HCT116 (cell line): ENCODE data around the gene STON1. TPM values are rescaled to one million over a fixed set of nuclear protein-coding genes. Genes with fewer than 3 reads are reported as not detected.

Experiments used
- ATAC-seq: fragments of 200-7000 bp; cut with Tn5 transposase; 2 replicates; pipeline ENCODE4 v1.9.1; 2020; ENCODE audit warnings: mild to moderate bottlenecking, moderate library complexity
- BruUV-seq: library from RNA; stranded (reverse); fragments of 400-500 nt; replicated peaks from 2 replicates; lab custom pipeline; 2021; lab: Mats Ljungman, UMichigan
- CTCF ChIA-PET: fragments of 300-600 bp; sonication (Branson Sonifier 250); formaldehyde crosslinking; loops from one replicate; lab custom pipeline; 2021; ENCODE audit warnings: antibody characterized with exemption; lab: Charles Lee
- POLR2A ChIA-PET: fragments of 300-600, 350-600 bp; sonication (Branson Sonifier 250); formaldehyde crosslinking; loops from one replicate; lab custom pipeline; 2021; ENCODE audit warnings: antibody characterized with exemption; lab: Charles Lee
- RAD21 ChIA-PET, 2 experiments: fragments of 300-600 bp; sonication (Branson Sonifier 250); formaldehyde crosslinking; loops; one replicate each; lab custom pipeline; 2023; ENCODE audit warnings: low total read pairs in 2 of 2; ENCODE audit not compliant: uncharacterized antibody in 2 of 2, unreplicated experiment in 2 of 2, low non-redundant PET in 1 of 2; lab: Charles Lee
- DNase-seq: peaks from one replicate; pipeline ENCODE4 v3.0.0-alpha.2; 2010; ENCODE audit warnings: low read depth, low spot score
- H2AFZ ChIP-seq: fragments of 200-600 bp; shearing (Covaris generic), sonication (generic); 2 replicates; pipeline ENCODE4 v1.6.1; 2017; ENCODE audit warnings: low read depth, mixed run types, mixed read lengths, antibody characterized with exemption, low read length; ENCODE audit not compliant: poor library complexity, severe bottlenecking
- H3K27ac ChIP-seq: 2 replicates; pipeline ENCODE4 v1.5.1; 2012; ENCODE audit warnings: low read depth, low read length
- H3K27me3 ChIP-seq: fragments of 200-600 bp; sonication (generic); 2 replicates; pipeline ENCODE4 v1.6.1; 2016; ENCODE audit warnings: mixed run types, low read length, mixed read lengths; ENCODE audit not compliant: insufficient read depth
- H3K36me3 ChIP-seq, 2 experiments: fragments of 200-500 bp in 1 of 2; fragments of 200-600 bp in 1 of 2; sonication (Bioruptor generic) in 1 of 2; sonication (generic) in 1 of 2; 2 replicates each; pipeline versions ENCODE4 v1.5.1 to v1.6.1; 2014 to 2016; ENCODE audit warnings: low read length in 2 of 2, inconsistent platforms in 1 of 2, mixed read lengths in 1 of 2, mixed run types in 1 of 2; ENCODE audit not compliant: insufficient read depth in 2 of 2, control insufficient read depth in 1 of 2
- H3K4me1 ChIP-seq, 2 experiments: fragments of 200-600 bp in 1 of 2; sonication (generic) in 1 of 2; 2 replicates each; pipeline versions ENCODE4 v1.5.1 to v1.6.1; 2012 to 2017; ENCODE audit warnings: low read length in 2 of 2, inconsistent platforms in 1 of 2, mild to moderate bottlenecking in 1 of 2, mixed read lengths in 1 of 2, mixed run types in 1 of 2, moderate library complexity in 1 of 2; ENCODE audit not compliant: insufficient read depth in 2 of 2, control insufficient read depth in 1 of 2
- H3K4me2 ChIP-seq: fragments of 200-600 bp; sonication (generic); 2 replicates; pipeline ENCODE4 v1.6.1; 2017; ENCODE audit warnings: mixed run types, low read length, mixed read lengths
- H3K4me3 ChIP-seq, 2 experiments: fragments of 200-600 bp in 1 of 2; sonication (generic) in 1 of 2; replicated peaks in 1 of 2; 2 replicates each; pipeline ENCODE4 v1.5.1; 2011 to 2016; ENCODE audit warnings: low read length in 2 of 2, control low read depth in 1 of 2, low read depth in 1 of 2, mild to moderate bottlenecking in 1 of 2, mixed read lengths in 1 of 2, mixed run types in 1 of 2
- H3K79me2 ChIP-seq: fragments of 200-600 bp; sonication (generic); 2 replicates; pipeline ENCODE4 v1.6.1; 2017; ENCODE audit warnings: mild to moderate bottlenecking, mixed run types, low read length, moderate library complexity, mixed read lengths; ENCODE audit not compliant: insufficient read depth
- H3K9ac ChIP-seq: fragments of 200-600 bp; sonication (generic); 2 replicates; pipeline ENCODE4 v1.6.1; 2016; ENCODE audit warnings: low read length, mixed read lengths
- H3K9me2 ChIP-seq: fragments of 200-600 bp; sonication (generic), shearing (Covaris generic); 2 replicates; pipeline ENCODE4 v1.6.1; 2017; ENCODE audit warnings: mixed run types, mild to moderate bottlenecking, moderate library complexity; ENCODE audit not compliant: insufficient read depth
- H3K9me3 ChIP-seq, 2 experiments: fragments of 200-500 bp in 1 of 2; fragments of 200-600 bp in 1 of 2; sonication (Bioruptor generic) in 1 of 2; sonication (generic) in 1 of 2; 2 replicates each; pipeline ENCODE4 v1.6.1; 2014 to 2017; ENCODE audit warnings: low read length in 2 of 2, mixed read lengths in 2 of 2, inconsistent platforms in 1 of 2, low read depth in 1 of 2, mild to moderate bottlenecking in 1 of 2, mixed run types in 1 of 2, moderate library complexity in 1 of 2; ENCODE audit not compliant: control insufficient read depth in 1 of 2, insufficient read depth in 1 of 2
- H4K20me1 ChIP-seq: fragments of 200-600 bp; sonication (generic), shearing (Covaris generic); 2 replicates; pipeline ENCODE4 v1.6.1; 2017; ENCODE audit warnings: mixed run types, mild to moderate bottlenecking, moderate library complexity; ENCODE audit not compliant: insufficient read depth
- ATF3 ChIP-seq: IDR thresholded peaks from 2 replicates; pipeline ENCODE4 v1.6.1; 2012
- CBX3 ChIP-seq: IDR thresholded peaks from 2 replicates; pipeline ENCODE4 v1.6.1; 2012; ENCODE audit warnings: low read depth
- CEBPB ChIP-seq: IDR thresholded peaks from 2 replicates; pipeline ENCODE4 v1.6.1; 2012; ENCODE audit warnings: low read depth
- EGR1 ChIP-seq: IDR thresholded peaks from 2 replicates; pipeline ENCODE4 v1.6.1; 2012; ENCODE audit warnings: low read depth
- ELF1 ChIP-seq: IDR thresholded peaks from 2 replicates; pipeline ENCODE4 v1.6.1; 2012; ENCODE audit warnings: low read depth, borderline replicate concordance
- EZH2phosphoT487 ChIP-seq: fragments of 200-600 bp; IDR thresholded peaks from 2 replicates; pipeline ENCODE4 v1.6.1; 2018; ENCODE audit warnings: antibody characterized with exemption, borderline replicate concordance
- FOSL1 ChIP-seq: IDR thresholded peaks from 2 replicates; pipeline ENCODE4 v1.6.1; 2012; ENCODE audit warnings: low read depth
- JUND ChIP-seq: IDR thresholded peaks from 2 replicates; pipeline ENCODE4 v1.6.1; 2012
- MAX ChIP-seq: IDR thresholded peaks from 2 replicates; pipeline ENCODE4 v1.6.1; 2012
- POLR2AphosphoS5 ChIP-seq: IDR thresholded peaks from 2 replicates; pipeline ENCODE4 v1.6.1; 2011; ENCODE audit warnings: mild to moderate bottlenecking, low read depth, low read length, moderate library complexity
- RAD21 ChIP-seq: IDR thresholded peaks from 2 replicates; pipeline ENCODE4 v1.6.1; 2012; ENCODE audit warnings: low read depth, mild to moderate bottlenecking
- REST ChIP-seq: IDR thresholded peaks from 2 replicates; pipeline ENCODE4 v1.6.1; 2012; ENCODE audit warnings: low read depth
- SIN3A ChIP-seq: IDR thresholded peaks from 2 replicates; pipeline ENCODE4 v1.6.1; 2012; ENCODE audit warnings: low read depth
- SP1 ChIP-seq: IDR thresholded peaks from 2 replicates; pipeline ENCODE4 v1.6.1; 2012; ENCODE audit warnings: low read depth
- ZBTB33 ChIP-seq: IDR thresholded peaks from 2 replicates; pipeline ENCODE4 v1.6.1; 2011; ENCODE audit warnings: mild to moderate bottlenecking, low read length, moderate library complexity; ENCODE audit not compliant: insufficient replicate concordance; ENCODE audit errors: extremely low read depth
- ZFX ChIP-seq: fragments of 450-650 bp; IDR thresholded peaks from 2 replicates; pipeline ENCODE4 v1.6.1; 2017
- ZNF274 ChIP-seq: fragments of 200-500 bp; sonication (Bioruptor generic); IDR thresholded peaks from 2 replicates; pipeline ENCODE4 v1.6.1; 2014; ENCODE audit warnings: mild to moderate bottlenecking, low read depth, low read length, inconsistent platforms
- intact Hi-C: fragments of 100-400 bp; cut with micrococcal nuclease; formaldehyde crosslinking; loops from 2 replicates; pipeline ENCODE4 v1.10.0; 2022
- total RNA-seq: library from RNA; stranded (reverse); gene quantifications from one replicate; pipeline ENCODE4 v1.2.1, GENCODE V29; 2021; ENCODE audit not compliant: unreplicated experiment

Gene STON1
- total RNA-seq, 1 experiment from 2014 or later, result 1.4 TPM

GRCh38 chr2:48488545-48488944 is 41.4 kb upstream of the STON1 start (continued):
- TF ChIP-seq ATF3 (no peak), RAD21 (no peak), ELF1 (no peak), JUND (no peak), ZFX (no peak), MAX (no peak), ZBTB33 (no peak)

- Histone ChIP-seq H2AFZ (no peak overlapping the region), H3K27me3 (no peaks in the 10 kb centered on the region), H3K4me1 (no peaks in the 10 kb centered on the region), H4K20me1 (no peaks in the 10 kb centered on the region), H3K36me3 (peaks cover 6 to 8% of the 10 kb centered on the region in 2 experiments; a peak in 3 of 4 replicates), H3K9ac (no peak overlapping the region), H3K9me2 (no peaks in the 10 kb centered on the region), H3K9me3 (no peaks in the 10 kb centered on the region), H3K27ac (no peak overlapping the region), H3K79me2 (no peaks in the 10 kb centered on the region), H3K4me3 (no peak overlapping the region), H3K4me2 (no peak overlapping the region)
- ATAC-seq (no peak), DNase-seq (no peak)
- intact Hi-C loops, result no loop called here
- BruUV-seq, result no TSS peak
- POLR2A ChIA-PET, result no interaction called here
- CTCF ChIA-PET, result no interaction called here
- RAD21 ChIA-PET, result no interaction called here
- no peak for TF ChIP-seq REST
- TF ChIP-seq JUND, result no peak
- no peak for TF ChIP-seq POLR2AphosphoS5
- TF ChIP-seq EGR1, result no peak
- no peak for TF ChIP-seq ZFX
- TF ChIP-seq EZH2phosphoT487, result no peak
- no peak for TF ChIP-seq CEBPB
- no peak for TF ChIP-seq RAD21
- no peak for TF ChIP-seq MAX
- no peak for TF ChIP-seq SIN3A
- no peak for TF ChIP-seq CBX3
- no peak for TF ChIP-seq ZNF274
- TF ChIP-seq ATF3, result no peak
- no peak for TF ChIP-seq ZBTB33
- TF ChIP-seq FOSL1, result no peak
- no peak for TF ChIP-seq SP1
Measured at GRCh38 chr2:48496849-48497248, 33.1 kb upstream of the STON1 start.
